NCI-H1105 (cell line): ENCODE measurements around the gene GNAL.

Source experiments
- DNase-seq: peaks from one replicate; lab custom pipeline; 2025; lab: John Stamatoyannopoulos, UW

GNAL gene

DNA sequence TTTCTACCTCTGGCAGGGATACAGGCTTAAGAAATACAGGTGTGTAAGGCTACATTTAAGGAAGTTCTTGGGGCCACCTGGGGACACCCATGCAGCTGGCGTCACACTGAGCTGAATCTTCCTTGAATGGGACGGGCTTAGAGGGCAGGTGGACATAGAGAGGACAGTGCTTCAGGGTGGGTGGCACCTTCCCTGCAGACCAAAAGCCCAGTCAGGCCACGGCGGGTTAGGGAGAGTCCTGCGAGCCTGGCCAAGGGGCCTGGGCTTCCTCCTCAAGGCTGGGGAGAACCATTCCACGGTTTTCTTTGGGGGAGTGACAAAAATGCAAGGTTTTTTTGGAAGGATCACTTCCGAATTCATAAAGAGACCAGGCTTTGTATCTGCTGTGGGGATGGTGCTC, 73.4 kb downstream of the GNAL start:
- DNase-seq, result no peak

DNA sequence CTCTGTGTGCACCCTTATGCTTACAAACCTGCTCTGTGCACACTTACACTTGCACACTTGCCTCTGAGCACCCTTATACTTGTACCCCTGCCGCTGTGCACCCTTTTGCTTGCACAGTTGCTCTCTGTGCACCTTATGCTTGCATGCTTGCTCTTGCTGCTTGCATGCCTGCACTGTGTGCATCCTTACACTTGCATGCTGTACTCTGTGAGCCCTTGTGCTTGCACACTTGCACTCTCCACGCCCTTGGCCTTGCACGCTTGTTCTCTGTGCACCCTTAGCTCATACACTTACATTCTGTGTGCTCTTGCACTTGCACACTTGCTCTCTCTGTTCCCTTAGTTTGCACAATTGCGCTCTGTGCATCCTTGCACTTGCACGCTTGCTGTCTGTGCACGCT, 78.3 kb downstream of the GNAL start:
- no peak for DNase-seq

DNA sequence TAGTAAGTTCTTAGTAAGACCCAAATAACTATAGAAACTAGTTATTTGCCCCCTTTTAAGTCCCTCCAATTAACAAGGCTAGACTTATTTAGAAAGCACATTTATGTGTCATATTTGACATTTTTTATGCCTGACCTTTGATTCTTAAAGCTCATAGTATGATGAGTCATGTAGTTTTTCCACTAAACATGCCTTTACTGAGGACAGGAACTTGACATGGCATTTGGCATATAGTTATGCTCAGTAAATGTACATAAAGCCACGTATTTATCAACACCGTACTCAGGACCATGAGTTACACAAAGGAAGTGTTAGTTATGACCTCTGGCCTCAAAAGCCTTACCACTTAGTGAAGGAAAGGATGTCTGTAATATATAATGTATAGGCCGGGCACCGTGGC, 78.9 kb downstream of the GNAL start:
- DNase-seq, result no peak

DNA sequence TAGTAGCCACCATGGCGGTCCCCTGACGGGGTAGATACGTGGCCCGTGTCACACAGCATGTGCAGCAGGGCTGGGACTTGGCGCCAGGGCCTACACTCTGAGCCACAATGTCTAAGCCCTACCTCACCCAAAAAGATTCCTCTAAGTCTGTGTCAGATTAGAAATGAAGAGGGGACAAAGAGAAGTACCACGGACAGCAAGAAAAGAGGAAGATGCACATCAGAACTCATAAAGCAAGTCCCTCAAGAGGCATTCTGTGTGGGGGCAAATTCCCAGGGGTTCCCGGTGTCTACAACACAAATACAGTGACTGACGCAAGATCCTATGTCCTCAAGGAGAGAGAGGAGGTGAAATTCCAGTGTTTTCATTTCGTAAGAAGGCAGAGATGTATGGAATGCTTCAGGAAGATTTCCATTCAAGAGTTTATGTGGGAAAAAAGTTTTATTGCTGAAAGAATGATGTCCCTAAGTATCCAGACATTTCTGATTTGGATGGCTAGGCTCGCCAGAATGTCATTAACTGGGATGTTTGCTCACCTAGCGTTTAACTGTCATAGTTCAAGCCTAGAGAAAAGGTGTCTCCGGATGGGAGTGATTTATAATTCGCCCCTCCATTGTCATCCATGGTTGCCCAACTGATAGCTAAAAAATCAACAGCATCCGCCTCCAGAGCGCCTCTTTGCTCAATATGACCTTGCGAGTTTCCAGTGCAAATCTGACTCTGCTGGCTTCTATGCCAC, 86.5 kb downstream of the GNAL start:
- DNase-seq, result no peak

DNA sequence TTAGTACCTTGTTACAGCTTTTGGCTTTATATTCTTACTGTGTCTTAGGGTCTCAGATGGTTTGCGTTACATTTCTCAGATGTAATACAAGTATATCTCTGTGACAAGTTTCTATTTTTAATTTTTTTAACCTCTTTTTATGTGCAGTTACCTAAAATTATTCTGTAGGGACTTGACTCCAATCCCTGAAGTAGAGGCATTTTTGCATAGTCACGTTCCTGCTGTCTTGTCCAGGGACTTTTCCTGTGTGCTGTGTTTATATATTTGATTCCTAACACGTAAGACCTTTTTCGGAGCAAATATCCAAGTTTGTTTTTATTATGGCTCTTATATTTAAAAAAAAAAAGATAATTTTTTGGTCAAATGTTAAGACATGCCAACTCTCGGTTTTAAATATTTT, 91.0 kb downstream of the GNAL start:
- no peak for DNase-seq

DNA sequence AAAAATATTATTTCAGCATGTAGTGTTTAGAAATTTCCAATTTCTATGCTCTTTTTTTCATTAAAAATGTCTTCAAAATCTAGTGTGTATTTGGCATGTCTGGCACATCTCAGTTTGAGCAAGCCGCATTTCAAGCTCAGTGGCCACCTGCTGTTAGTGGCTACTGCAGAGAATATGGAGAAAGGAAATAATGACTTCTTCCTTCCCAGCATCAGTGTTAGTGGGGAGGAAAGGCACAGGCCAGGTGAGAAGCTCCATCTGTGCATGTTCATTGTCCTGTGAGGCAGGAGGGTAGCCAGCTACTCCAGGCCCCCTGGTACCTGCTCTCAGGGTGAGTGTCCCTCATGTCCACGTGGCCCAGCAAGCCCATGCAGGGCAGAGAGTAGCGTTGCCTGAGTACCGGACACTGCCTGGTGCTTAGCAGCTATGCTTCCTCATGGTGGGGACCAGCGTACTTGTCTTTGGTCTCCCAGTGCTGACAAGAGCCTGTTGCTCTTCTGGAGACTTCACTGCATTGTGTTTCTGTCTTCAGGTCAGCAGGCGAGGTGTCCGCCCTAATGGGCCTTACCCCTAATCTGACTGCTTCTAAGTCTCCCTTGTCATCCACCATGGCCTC, 94.8 kb downstream of the GNAL start:
- DNase-seq, result no peak

DNA sequence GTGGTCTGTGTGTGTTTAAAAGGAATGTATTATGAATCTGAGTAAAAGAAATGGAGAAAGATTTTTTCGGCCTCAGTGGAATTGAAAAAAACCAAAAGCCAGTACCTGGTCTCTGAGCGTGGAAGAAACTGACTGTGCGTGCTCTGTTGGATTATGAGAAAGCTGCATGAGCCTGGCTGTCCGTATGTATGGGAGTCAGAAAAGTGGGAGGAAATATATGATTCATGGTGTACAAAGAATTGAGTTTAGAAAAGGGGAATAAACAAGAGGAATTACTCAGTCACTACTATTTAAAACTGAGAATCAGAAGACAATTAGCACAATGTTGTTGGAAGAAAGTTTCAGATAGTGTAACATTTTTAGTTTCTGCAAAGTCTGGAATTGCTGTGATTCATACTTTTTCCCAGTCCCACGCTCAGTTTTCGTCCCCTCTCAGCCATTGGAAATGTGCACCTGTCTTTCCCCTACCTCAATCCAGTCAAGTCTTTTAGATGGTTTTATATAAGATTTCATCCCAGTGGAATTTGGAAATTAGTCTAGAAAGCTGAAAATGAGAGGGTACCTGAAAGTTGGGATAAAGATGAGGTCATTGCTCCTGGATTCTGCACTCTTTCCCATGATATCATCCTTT, 95.7 kb downstream of the GNAL start:
- no peak for DNase-seq

DNA sequence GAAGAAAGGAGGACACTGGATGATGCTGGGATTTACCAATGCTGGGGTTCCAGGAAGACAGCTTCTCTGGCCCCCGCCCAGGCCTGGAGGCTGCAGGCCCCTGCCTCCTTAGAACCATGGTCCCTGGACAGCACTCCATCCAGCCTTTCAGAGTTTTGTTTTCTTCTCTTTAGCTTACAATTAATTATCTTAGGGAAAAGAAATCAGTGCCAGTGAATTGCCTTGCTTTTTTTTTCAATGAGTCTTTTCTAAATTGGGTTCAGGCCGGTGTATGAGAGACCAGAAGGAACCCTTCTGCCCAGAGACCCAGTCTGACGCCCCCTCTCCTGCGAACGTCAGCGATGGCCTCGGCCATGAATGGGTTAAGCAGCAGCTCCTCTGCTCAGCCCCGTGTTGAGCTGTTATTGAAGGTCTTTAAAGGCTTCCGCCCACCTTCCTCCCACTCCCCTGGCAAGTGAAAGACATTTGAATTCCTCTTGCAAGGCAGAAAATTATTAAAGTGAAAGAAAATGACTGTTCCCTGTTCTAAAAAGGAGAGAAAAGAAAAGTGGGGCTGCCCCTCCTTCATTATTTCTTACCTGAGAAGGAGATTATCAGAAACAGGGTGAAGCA, 96.5 kb downstream of the GNAL start:
- no peak for DNase-seq

DNA sequence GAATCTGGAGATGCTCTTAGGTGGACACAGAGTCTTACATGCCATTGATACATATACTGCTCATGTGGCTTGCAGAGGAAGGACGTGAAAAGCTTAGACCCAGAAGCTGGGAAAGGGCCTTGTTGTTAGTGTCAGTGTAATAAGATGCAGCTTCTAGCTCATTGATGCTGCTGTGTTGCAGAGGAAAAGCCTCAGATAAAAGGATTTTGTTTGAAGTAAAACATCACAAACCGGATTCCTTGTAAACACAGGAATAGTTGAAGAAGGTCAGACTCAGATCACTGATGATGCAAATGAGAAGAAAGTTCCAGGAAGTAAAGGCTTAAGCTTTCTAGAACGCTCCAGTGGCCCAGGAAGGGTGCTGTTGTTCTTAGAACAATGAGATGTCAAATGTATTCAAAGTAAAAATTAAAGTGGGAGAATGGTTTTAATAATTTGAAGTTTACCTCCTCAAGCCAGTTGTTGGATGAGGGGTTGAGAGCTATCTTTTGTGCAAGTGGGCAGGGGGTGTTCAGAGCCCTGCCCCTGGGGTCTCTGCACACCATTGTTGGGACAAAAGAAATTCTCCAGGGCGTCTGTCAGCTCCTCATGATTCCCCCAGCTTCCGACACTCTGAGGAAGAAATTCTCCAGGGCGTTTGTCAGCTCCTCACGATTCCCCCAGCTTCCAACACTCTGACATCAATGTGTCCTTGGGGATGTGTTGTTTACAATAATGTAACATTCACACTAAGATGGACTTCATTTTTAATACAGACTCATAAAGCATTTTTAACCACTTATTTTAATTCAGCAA, 100.8 kb downstream of the GNAL start:
- no peak for DNase-seq

DNA sequence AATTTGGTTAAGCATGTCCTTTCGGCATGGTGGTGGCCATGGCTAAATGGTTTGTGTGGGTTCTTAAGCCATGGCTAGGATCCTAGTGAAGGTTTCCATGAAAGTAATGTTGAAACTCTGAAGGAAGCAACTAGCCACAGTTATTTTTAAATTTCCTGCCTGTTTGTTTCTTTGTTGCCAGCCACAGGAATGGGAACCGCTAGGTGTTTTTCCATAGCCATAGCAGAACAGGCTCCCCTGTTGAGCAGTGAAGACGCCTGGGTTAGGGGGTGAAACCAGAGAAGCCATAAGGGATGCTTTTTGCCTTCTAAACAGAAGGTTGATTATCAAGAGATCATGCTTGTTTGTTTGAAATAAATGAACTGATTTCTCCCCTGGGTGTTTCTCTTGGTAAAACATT, 102.1 kb downstream of the GNAL start:
- no peak for DNase-seq

DNA sequence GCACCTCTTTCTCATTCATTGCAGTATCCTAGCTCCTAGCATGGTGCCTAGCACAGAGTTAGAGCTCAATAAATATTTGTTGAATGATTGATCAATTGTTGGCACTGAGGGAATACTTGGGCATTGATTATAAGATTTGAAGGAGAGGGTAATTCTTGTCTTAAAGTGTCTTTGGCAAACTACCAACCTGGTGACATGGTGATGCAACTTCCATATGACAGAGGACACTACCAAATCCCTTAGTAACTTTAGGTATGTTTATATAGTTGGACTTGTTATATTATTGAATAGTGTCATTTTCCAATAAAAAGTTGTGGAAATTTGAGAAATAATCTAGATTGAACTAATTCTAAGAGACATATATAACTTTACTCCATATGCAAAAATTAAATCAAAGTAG, 103.6 kb downstream of the GNAL start:
- no peak for DNase-seq

DNA sequence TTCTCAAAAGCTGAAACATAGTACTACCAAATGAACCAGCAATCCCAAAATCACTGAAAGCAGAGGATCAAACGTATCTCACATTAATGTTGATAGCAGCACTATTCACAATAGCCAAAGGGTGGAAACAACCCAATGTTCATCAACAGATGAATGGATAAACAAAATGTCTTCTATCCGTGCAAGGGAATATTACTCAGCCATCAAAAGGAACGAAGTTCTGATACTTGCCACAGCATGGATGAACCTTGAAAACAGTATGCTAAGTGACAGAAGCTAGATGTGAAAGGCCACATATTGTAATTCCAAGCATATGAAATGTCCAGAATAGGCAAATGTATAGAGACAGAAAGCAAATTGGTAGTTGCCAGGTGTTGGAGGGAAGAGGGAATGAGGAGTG, 105.1 kb downstream of the GNAL start:
- no peak for DNase-seq

DNA sequence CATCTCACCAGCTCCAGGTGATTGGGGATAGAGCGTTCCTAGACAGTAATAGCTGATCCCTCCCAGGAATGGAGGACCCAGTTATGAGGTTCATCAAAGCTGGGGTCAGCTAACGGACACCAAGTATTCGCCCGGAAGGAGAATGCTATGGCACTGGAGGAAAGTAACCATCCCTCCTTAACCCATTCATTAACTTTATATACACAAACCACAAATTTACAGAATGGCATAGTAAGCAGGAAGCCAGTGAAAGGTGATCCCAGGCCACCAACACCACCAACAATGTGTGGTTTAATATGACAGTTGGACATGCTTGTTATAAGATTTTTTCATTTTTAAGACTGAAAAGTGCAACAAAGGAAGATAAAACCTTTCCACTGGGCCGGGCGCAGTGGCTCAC, 106.9 kb downstream of the GNAL start:
- no peak for DNase-seq

DNA sequence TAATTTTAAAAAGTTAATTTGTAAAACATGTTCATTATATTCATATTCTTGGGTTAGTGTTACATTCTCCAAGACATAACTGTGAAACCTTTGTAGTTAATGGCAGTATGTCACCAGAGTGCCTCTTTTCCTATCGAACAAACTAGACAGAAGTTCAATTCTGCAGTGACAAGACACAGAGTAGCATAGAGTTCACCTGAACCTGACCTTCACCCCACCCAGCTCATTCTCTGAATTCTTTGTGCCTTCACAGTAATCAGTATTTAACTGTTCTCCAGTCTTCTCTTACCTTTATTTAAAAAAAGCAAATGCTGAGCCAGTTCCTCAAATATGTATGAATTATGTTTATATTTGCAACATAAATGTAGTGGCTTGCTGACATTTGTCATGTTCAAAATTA, 109.2 kb downstream of the GNAL start:
- DNase-seq, result no peak

DNA sequence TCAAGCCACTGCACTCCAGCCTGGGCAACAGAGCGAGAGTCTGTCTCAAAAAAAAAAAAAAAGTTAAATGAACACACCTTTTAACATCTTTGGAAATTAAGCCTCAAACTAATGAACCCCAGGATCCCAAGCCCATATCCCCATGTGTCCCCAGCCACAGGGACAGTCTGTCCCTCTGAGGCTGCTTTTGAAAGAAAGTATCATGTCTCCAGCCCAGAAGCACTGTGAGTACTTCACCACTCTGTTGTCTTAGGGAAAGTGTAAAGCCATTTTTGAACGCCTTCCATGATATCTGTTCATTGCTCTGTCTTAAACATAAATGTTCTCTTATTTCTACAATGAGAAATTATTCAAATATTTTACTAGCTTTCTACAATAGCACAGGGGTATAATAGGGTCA, 110.0 kb downstream of the GNAL start:
- DNase-seq, result no peak

DNA sequence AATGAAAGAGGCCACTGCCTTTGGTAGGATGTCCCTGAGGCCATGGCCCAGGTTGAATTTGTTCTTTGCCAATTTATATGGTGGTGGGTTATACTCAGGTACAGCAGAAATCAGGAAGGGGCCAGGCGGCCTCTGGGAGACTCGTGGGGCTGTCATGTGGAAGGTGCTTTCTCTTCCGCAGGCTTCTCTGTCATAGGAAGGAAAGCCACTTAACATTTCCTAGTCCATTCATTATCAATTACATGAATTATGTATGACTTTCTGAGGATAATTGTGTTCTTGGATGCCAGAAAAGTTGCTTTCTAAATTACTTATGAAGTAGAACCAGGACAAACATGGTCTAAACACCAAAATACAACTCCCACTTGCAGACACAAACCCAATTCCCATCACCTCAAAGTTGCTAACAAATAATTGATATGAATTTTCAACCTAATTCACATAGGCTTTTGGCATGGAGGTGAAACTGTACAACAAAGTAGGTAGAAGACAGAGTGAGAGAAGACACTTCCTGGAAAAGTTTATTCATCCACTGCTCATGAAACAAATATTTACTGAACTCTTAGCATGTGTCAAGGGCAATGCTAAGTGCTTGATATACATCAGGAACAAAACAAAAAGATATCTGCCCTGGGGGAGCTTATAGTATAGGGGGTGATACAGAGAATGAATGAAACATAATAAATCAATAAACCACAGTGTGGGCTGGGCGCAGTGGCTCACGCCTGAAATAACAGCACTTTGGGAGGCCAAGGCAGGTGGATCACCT, 111.7 kb downstream of the GNAL start:
- no peak for DNase-seq

DNA sequence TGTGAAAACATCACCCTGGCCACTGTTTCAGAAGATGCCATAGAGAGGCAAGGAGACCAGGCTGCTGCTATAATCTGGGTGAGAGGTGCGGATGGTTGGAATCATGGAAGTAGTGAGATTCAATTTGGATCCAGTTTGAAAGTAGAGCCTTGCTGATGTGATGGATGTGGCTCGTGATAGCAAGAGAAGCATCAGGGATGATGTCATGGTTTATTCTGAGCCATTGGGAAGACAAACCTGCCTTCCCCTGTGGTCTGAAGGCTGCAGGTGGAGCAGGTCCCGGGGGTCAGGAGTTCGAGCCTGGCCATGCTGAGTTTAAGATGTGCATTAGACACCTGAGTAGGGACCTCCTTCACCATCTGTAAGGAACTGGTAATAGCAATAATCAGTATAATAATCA, 112.5 kb downstream of the GNAL start:
- DNase-seq, result no peak

DNA sequence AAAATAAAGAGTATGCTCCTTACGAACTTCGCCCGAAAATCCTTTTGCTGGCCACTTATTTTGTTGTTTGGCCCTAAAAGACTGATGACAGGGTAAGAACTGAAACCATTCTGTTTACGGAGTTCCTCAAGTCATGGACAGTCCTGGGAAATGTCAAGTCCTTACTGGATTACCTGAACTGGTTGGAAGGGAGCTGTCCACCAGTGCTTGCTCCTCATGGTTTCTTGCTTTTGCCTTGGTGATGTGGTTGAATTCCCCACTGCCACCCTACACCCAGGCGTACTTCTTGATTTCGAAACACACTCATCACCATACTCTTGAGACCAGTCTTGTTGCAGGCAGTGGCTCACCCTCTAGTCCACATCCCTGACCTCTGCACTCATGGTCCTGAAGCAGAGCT, 113.1 kb downstream of the GNAL start:
- no peak for DNase-seq

DNA sequence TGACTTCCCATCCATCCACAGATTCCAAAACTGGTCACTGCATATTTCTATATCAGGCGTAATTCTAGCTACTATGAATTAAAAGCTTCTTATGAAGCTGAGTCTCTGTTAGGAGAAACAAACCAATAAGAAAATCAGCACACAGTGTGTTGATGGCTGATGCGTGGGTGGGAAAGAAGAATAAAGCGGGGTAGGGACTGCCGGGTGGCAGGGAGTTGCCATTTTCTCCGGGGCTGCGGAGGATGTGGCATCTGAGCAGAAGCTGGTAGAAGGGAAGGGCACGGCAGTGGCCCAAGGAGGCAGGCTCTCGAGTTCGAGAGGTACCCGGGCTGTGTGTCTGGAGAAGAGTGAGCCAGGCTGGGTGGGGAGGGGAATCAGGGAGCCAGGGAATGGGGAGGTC, 113.5 kb downstream of the GNAL start:
- no peak for DNase-seq

DNA sequence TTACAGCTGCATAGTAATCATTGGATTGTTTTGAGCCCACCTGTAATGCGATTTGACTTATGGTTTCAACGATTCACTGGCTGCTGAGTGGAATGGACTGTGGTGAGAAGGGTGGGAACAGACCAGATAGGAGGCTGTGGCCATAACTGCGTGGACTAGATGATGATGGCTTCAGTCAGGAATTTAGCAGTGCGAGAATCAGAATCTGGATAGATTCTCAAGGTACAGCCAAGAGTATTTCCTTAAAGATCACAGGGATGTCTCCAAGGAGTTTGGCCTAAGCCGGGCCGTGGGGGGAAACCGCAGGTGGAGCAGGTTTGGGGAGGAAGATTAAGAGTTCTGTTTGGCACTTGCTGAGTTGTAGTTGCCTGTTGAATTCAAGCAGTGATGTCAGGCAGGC, 118.2 kb downstream of the GNAL start:
- no peak for DNase-seq

DNA sequence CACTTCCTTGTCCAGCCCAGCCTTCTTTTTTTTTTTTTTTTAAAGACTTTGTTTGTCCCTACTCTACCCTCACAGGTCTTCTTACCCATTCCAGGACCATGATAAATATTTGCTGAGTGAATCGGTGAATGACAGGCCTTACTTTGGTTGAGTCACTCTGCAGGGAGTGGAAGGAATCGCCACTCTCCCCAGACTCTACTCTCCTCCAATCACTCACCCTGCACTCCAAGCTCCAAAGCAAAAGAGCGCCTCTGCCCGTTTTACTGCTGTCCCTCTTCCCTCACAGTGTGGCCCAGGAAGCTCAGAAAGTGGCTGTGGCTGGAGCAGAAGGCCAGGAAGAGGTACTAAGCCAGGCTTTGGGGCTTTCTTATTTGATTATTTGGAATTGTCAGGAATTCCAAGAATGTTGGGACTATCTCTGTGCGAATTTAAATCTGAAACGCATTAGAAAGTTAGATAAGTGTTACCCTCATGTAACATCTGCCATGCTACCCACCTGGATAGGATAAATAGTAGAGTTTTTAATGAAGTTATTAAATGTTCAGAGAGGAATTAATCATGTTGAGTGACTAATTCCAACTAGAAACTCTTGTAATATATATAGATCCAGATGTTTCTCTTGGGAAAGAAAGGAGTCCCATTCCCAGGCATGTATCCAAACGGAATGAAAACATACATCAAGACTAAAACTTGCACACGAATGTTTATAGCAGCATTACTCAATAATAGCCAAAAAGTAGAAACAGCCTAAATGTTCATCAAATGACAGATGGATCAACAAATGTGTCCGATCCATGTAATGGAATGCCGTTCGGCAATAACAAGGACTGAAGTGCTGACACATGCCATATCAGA, 119.2 kb downstream of the GNAL start:
- DNase-seq, result no peak
